Measurements from ENCODE around the gene DENR.
A peak's percentile ranks its signal among the peaks of the same experiment; 100 is the strongest.

DENR gene

GRCh38 chr12:122722387-122722786, 30.2 kb upstream of the DENR start:
- DNase-seq (ENCODE audit: low spot score) = no peak
- peak overlapping the region; percentile 98 for H3K27ac ChIP-seq
- TF ChIP-seq CTCF (conservative IDR thresholded peaks at IDR 0.05; ENCODE audit: low read depth) = no peak
- ChIA-PET POLR2A (ENCODE audit: low non-redundant PET) (no interaction called here), CTCF (no interaction called here)

GRCh38 chr12:122724641-122725243, 27.9 kb upstream of the DENR start:
- peak overlapping the region; percentile 10; the same call in 1 of the 2 replicates for H3K27ac ChIP-seq
- ChIA-PET POLR2A (ENCODE audit: low non-redundant PET) (no interaction called here), CTCF (no interaction called here)
- no peak for DNase-seq (ENCODE audit: low spot score)
- no peak for TF ChIP-seq CTCF (conservative IDR thresholded peaks at IDR 0.05; ENCODE audit: low read depth)

- no peak for TF ChIP-seq CTCF (conservative IDR thresholded peaks at IDR 0.05; ENCODE audit: low read depth)
- CTCF ChIA-PET = no interaction called here
- no peak for DNase-seq (ENCODE audit: low spot score)
- H3K27ac ChIP-seq = peak overlapping the region; percentile 63
- POLR2A ChIA-PET (ENCODE audit: low non-redundant PET) = no interaction called here
These were observed 27.1 kb upstream of the DENR start for GRCh38 chr12:122725452-122726079.

GRCh38 chr12:122726080-122726558, 26.5 kb upstream of the DENR start:
- DNase-seq (ENCODE audit: low spot score) = peak; percentile 79
- TF ChIP-seq CTCF (conservative IDR thresholded peaks at IDR 0.05; ENCODE audit: low read depth) = no peak
- CTCF ChIA-PET = no interaction called here

GRCh38 chr12:122729583-122730214, 22.9 kb upstream of the DENR start:
- ChIA-PET POLR2A (ENCODE audit: low non-redundant PET) (no interaction called here), CTCF (no interaction called here)
- H3K27ac ChIP-seq = no peak overlapping the region
- DNase-seq (ENCODE audit: low spot score) = no peak
- TF ChIP-seq CTCF (conservative IDR thresholded peaks at IDR 0.05; ENCODE audit: low read depth) = no peak

More at GRCh38 chr12:122726080-122726558, 26.5 kb upstream of the DENR start:
- peak overlapping the region; percentile 25; the same call in 1 of the 2 replicates for H3K27ac ChIP-seq
- POLR2A ChIA-PET (ENCODE audit: low non-redundant PET) = no interaction called here

- DNase-seq (ENCODE audit: low spot score) = no peak
- H3K27ac ChIP-seq = no peak within 1 kb of the TSS
- no peak for TF ChIP-seq CTCF (conservative IDR thresholded peaks at IDR 0.05; ENCODE audit: low read depth)
- ChIA-PET CTCF (no interaction called here), POLR2A (ENCODE audit: low non-redundant PET) (no interaction called here)
These were observed 22.2 kb upstream of the DENR start, which contains the start of gene HCAR1 for GRCh38 chr12:122730215-122731014. Gene HCAR1 (minus strand): TSS chr12:122730844. CDS start chr12:122730339, 505 bp downstream.

Data from RWPE1 (cell line).